Esophagus squamous epithelium (tissue), 4 donors: ENCODE results near the gene GTSF1L.

Experiments used
- POLR2A ChIP-seq, 4 donors: fragments of 450-650 bp; IDR thresholded peaks; one replicate each; pipeline ENCODE4 v1.6.1; 2017; ENCODE audit warnings: antibody characterized with exemption in 4 of 4, mild to moderate bottlenecking in 4 of 4, moderate library complexity in 3 of 4
- TF ChIP-seq, protein P1 (sequence below), 6 experiments: fragments of 450-650 bp in 4 of 6; fragments of 200-600 bp in 2 of 6; sonication (generic) in 2 of 6; IDR thresholded peaks; one replicate each; pipeline ENCODE4 v1.5.1; 2016 to 2019; ENCODE audit warnings: antibody characterized with exemption in 6 of 6, mild to moderate bottlenecking in 4 of 6, moderate library complexity in 4 of 6

DNA sequence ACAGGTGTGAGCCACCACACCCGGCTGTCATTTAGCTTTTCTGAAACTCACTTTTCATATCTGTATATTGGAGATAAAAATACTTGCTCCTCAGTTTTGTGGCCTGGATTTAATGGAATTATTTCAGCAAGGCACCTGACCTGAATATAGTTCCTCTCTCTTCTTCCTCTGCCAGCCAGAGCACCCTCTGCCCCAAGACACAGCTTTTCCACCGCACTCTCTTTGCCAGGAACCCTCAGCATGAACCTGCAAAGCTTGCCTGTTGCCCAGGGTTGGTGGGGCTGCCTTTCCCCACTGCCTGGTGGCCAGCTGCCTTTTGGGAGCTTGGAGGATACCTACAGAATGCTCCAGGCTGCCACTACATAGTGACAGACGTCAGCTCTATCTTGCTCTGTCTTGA lies 3.1 kb downstream of the GTSF1L start:
- TF ChIP-seq POLR2A (IDR thresholded peaks at IDR 0.05) = no peak
- TF ChIP-seq, protein P1, sequence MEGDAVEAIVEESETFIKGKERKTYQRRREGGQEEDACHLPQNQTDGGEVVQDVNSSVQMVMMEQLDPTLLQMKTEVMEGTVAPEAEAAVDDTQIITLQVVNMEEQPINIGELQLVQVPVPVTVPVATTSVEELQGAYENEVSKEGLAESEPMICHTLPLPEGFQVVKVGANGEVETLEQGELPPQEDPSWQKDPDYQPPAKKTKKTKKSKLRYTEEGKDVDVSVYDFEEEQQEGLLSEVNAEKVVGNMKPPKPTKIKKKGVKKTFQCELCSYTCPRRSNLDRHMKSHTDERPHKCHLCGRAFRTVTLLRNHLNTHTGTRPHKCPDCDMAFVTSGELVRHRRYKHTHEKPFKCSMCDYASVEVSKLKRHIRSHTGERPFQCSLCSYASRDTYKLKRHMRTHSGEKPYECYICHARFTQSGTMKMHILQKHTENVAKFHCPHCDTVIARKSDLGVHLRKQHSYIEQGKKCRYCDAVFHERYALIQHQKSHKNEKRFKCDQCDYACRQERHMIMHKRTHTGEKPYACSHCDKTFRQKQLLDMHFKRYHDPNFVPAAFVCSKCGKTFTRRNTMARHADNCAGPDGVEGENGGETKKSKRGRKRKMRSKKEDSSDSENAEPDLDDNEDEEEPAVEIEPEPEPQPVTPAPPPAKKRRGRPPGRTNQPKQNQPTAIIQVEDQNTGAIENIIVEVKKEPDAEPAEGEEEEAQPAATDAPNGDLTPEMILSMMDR (IDR thresholded peaks at IDR 0.05) = no peak
